ENCODE results near the gene PCDHGA6. TPM values are rescaled to one million over a fixed set of nuclear protein-coding genes. Genes with fewer than 3 reads are reported as not detected.

PCDHGA6 gene
- total RNA-seq, 1 experiment from 2014 or later, result 0.23 TPM

DNA sequence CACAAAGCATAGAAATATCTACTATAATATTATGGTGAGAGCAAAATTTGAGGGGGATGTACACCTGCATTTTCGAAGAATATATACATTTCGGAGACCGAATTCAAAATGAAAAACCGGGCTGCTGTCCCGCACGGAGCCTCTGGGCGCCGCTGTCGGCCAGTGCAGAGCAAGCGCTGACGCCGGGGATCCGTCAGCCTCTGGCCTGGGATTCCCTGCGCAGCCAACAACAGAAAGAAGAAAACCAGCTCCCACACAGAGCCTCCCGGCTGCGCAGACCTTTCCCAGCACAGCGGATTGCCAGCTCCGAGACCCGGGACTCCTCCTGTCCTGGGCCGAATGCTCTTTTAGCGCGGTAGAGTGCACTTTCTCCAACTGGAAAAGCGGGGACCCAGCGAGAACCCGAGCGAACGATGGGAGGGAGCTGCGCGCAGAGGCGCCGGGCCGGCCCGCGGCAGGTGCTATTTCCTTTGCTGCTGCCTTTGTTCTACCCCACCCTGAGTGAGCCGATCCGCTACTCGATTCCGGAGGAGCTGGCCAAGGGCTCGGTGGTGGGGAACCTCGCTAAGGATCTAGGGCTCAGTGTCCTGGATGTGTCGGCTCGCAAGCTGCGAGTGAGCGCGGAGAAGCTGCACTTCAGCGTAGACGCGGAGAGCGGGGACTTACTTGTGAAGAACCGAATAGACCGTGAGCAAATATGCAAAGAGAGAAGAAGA is 34.3 kb downstream of the PCDHGA6 start, which contains the start of gene PCDHGB6:
Gene PCDHGB6 (plus strand): TSS at position 232 of the 716 bp plus-strand sequence. CDS start 182 bp downstream, at position 414.

GRCh38 chr5:141412854-141413539 is 39.3 kb downstream of the PCDHGA6 start, which contains the start of gene PCDHGA10:
Gene PCDHGA10 (plus strand): TSS chr5:141412987. CDS start chr5:141413176, 189 bp downstream.

DNA sequence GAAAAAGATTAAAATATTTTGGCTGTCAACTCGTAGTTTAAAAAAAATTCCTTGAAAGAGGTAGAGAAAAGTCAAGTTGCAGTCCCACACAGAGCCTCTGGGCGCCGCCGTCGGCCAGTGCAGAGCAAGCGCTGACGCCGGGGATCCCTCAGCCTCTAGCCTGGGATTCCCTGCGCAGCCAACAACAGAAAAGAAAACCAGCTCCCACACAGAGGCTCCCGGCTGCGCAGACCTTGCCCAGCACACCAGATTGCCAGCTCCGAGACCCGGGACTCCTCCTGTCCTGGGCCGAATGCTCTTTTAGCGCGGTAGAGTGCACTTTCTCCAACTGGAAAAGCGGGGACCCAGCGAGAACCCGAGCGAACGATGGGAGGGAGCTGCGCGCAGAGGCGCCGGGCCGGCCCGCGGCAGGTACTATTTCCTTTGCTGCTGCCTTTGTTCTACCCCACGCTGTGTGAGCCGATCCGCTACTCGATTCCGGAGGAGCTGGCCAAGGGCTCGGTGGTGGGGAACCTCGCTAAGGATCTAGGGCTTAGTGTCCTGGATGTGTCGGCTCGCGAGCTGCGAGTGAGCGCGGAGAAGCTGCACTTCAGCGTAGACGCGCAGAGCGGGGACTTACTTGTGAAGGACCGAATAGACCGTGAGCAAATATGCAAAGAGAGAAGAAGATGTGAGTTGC is 43.9 kb downstream of the PCDHGA6 start, which contains the start of gene PCDHGB7:
Gene PCDHGB7 (plus strand): TSS at position 184 of the 679 bp plus-strand sequence. CDS start 183 bp downstream, at position 367.

GRCh38 chr5:141420855-141421488 is 47.3 kb downstream of the PCDHGA6 start, which contains the start of gene PCDHGA11:
Gene PCDHGA11 (plus strand): TSS chr5:141421051. CDS start chr5:141421228, 177 bp downstream.

Other genes starting within 250 kb of the PCDHGA6 start
- gene PCDHB5, start 238.7 kb upstream of the PCDHGA6 start, total RNA-seq (2022; extraction: Qiagen RNA extraction; ENCODE audit: low read depth), result 1.2 to 1.9 TPM (median 1.5 TPM) in 5 replicates
- gene PCDHB6, start 223.8 kb upstream of the PCDHGA6 start, total RNA-seq (2022; extraction: Qiagen RNA extraction; ENCODE audit: low read depth), result 0.89 to 1.2 TPM (median 1.1 TPM) in 5 replicates
- 0.01 TPM in 1 of 5 replicates, not detected in the others for gene PCDHB7, start 201.2 kb upstream of the PCDHGA6 start, total RNA-seq (2022; extraction: Qiagen RNA extraction; ENCODE audit: low read depth)
- 0.24 to 0.42 TPM (median 0.37 TPM) in 5 replicates for gene PCDHB8, start 196.1 kb upstream of the PCDHGA6 start, total RNA-seq (2022; extraction: Qiagen RNA extraction; ENCODE audit: low read depth)
- 0.05 to 0.10 TPM (median 0.08 TPM) in 4 of 5 replicates, not detected in the other for gene PCDHB16, start 191.5 kb upstream of the PCDHGA6 start, total RNA-seq (2022; extraction: Qiagen RNA extraction; ENCODE audit: low read depth)
- 0.01 to 0.03 TPM in 2 of 5 replicates, not detected in the others for gene PCDHB9, start 186.7 kb upstream of the PCDHGA6 start, total RNA-seq (2022; extraction: Qiagen RNA extraction; ENCODE audit: low read depth)
- 0.03 to 0.06 TPM in 2 of 5 replicates, not detected in the others for gene PCDHB10, start 181.5 kb upstream of the PCDHGA6 start, total RNA-seq (2022; extraction: Qiagen RNA extraction; ENCODE audit: low read depth)
- 0.06 to 0.14 TPM (median 0.09 TPM) in 5 replicates for gene PCDHB11, start 174.3 kb upstream of the PCDHGA6 start, total RNA-seq (2022; extraction: Qiagen RNA extraction; ENCODE audit: low read depth)
- 0.07 TPM in 1 of 5 replicates, not detected in the others for gene PCDHB12, start 165.2 kb upstream of the PCDHGA6 start, total RNA-seq (2022; extraction: Qiagen RNA extraction; ENCODE audit: low read depth)
- 0.02 to 0.08 TPM (median 0.07 TPM) in 5 replicates for gene PCDHB13, start 160.0 kb upstream of the PCDHGA6 start, total RNA-seq (2022; extraction: Qiagen RNA extraction; ENCODE audit: low read depth)
- 0.06 to 0.13 TPM (median 0.09 TPM) in 5 replicates for gene PCDHB14, start 150.5 kb upstream of the PCDHGA6 start, total RNA-seq (2022; extraction: Qiagen RNA extraction; ENCODE audit: low read depth)
- 0.05 to 0.07 TPM (median 0.06 TPM) in 4 of 5 replicates, not detected in the other for gene PCDHB15, start 128.5 kb upstream of the PCDHGA6 start, total RNA-seq (2022; extraction: Qiagen RNA extraction; ENCODE audit: low read depth)
- gene SLC25A2, start 69.8 kb upstream of the PCDHGA6 start, total RNA-seq (2022; extraction: Qiagen RNA extraction; ENCODE audit: low read depth), result not detected in 5 replicates
- gene TAF7, start 53.1 kb upstream of the PCDHGA6 start, total RNA-seq (2022; extraction: Qiagen RNA extraction; ENCODE audit: low read depth), result 66.8 to 81.4 TPM (median 74.0 TPM) in 5 replicates
- gene PCDHGA1, start 43.4 kb upstream of the PCDHGA6 start, total RNA-seq (2022; extraction: Qiagen RNA extraction; ENCODE audit: low read depth), result 0.27 to 0.49 TPM (median 0.31 TPM) in 5 replicates
- gene PCDHGA2, start 35.1 kb upstream of the PCDHGA6 start, total RNA-seq (2022; extraction: Qiagen RNA extraction; ENCODE audit: low read depth), result 0.44 to 0.73 TPM (median 0.59 TPM) in 5 replicates
- gene PCDHGA3, start 30.1 kb upstream of the PCDHGA6 start, total RNA-seq (2022; extraction: Qiagen RNA extraction; ENCODE audit: low read depth), result 0.05 to 0.09 TPM in 2 of 5 replicates, not detected in the others
- 1.0 to 2.1 TPM (median 1.9 TPM) in 5 replicates for gene PCDHGB1, start 23.8 kb upstream of the PCDHGA6 start, total RNA-seq (2022; extraction: Qiagen RNA extraction; ENCODE audit: low read depth)
- gene PCDHGA4, start 18.9 kb upstream of the PCDHGA6 start, total RNA-seq (2022; extraction: Qiagen RNA extraction; ENCODE audit: low read depth), result 0.08 to 0.20 TPM (median 0.10 TPM) in 5 replicates
- 0.07 to 0.19 TPM (median 0.17 TPM) in 5 replicates for gene PCDHGB2, start 13.9 kb upstream of the PCDHGA6 start, total RNA-seq (2022; extraction: Qiagen RNA extraction; ENCODE audit: low read depth)
- 0.11 to 0.17 TPM (median 0.15 TPM) in 5 replicates for gene PCDHGA5, start 9.7 kb upstream of the PCDHGA6 start, total RNA-seq (2022; extraction: Qiagen RNA extraction; ENCODE audit: low read depth)
- 0.15 to 0.35 TPM (median 0.20 TPM) in 5 replicates for gene PCDHGB3, start 3.6 kb upstream of the PCDHGA6 start, total RNA-seq (2022; extraction: Qiagen RNA extraction; ENCODE audit: low read depth)
- gene PCDHGA7, start 8.9 kb downstream of the PCDHGA6 start, total RNA-seq (2022; extraction: Qiagen RNA extraction; ENCODE audit: low read depth), result 0.72 to 1.3 TPM (median 0.96 TPM) in 5 replicates
- 0.66 to 1.0 TPM (median 0.73 TPM) in 5 replicates for gene PCDHGB4, start 13.8 kb downstream of the PCDHGA6 start, total RNA-seq (2022; extraction: Qiagen RNA extraction; ENCODE audit: low read depth)
- gene PCDHGA8, start 18.7 kb downstream of the PCDHGA6 start, total RNA-seq (2022; extraction: Qiagen RNA extraction; ENCODE audit: low read depth), result 0.02 TPM in 2 of 5 replicates, not detected in the others
- 1.9 to 2.8 TPM (median 2.4 TPM) in 5 replicates for gene PCDHGB5, start 24.1 kb downstream of the PCDHGA6 start, total RNA-seq (2022; extraction: Qiagen RNA extraction; ENCODE audit: low read depth)
- gene PCDHGA9, start 28.9 kb downstream of the PCDHGA6 start, total RNA-seq (2022; extraction: Qiagen RNA extraction; ENCODE audit: low read depth), result 0.06 to 0.14 TPM (median 0.08 TPM) in 3 of 5 replicates, not detected in the others
- 0.06 to 0.12 TPM (median 0.09 TPM) in 4 of 5 replicates, not detected in the other for gene PCDHGB6, start 34.1 kb downstream of the PCDHGA6 start, total RNA-seq (2022; extraction: Qiagen RNA extraction; ENCODE audit: low read depth)
- gene PCDHGA10, start 39.1 kb downstream of the PCDHGA6 start, total RNA-seq (2022; extraction: Qiagen RNA extraction; ENCODE audit: low read depth), result 0.01 TPM in 1 of 5 replicates, not detected in the others
- gene PCDHGB7, start 43.8 kb downstream of the PCDHGA6 start, total RNA-seq (2022; extraction: Qiagen RNA extraction; ENCODE audit: low read depth), result 0.03 to 0.16 TPM (median 0.07 TPM) in 5 replicates
- 0.02 TPM in 1 of 5 replicates, not detected in the others for gene PCDHGA11, start 47.2 kb downstream of the PCDHGA6 start, total RNA-seq (2022; extraction: Qiagen RNA extraction; ENCODE audit: low read depth)
- 0.02 TPM in 1 of 5 replicates, not detected in the others for gene PCDHGA12, start 56.6 kb downstream of the PCDHGA6 start, total RNA-seq (2022; extraction: Qiagen RNA extraction; ENCODE audit: low read depth)
- gene PCDHGC3, start 102.1 kb downstream of the PCDHGA6 start, total RNA-seq (2022; extraction: Qiagen RNA extraction; ENCODE audit: low read depth), result 6.1 to 7.1 TPM (median 6.4 TPM) in 5 replicates
- gene PCDHGC4, start 111.1 kb downstream of the PCDHGA6 start, total RNA-seq (2022; extraction: Qiagen RNA extraction; ENCODE audit: low read depth), result 0.02 to 0.15 TPM (median 0.05 TPM) in 3 of 5 replicates, not detected in the others
- 0.05 TPM in 1 of 5 replicates, not detected in the others for gene PCDHGC5, start 115.2 kb downstream of the PCDHGA6 start, total RNA-seq (2022; extraction: Qiagen RNA extraction; ENCODE audit: low read depth)
- 91.7 to 103 TPM (median 97.5 TPM) in 5 replicates for gene DIAPH1, start 245.1 kb downstream of the PCDHGA6 start, total RNA-seq (2022; extraction: Qiagen RNA extraction; ENCODE audit: low read depth)

Measured in A549 treated with CpdA at 1 μM for 4 hours (cell line).